GM04503 (cell line): ENCODE results near the gene THY1.
"Not testable (repeated sequence)": the region's sequence is repeated elsewhere in the genome, so short reads cannot be mapped to it uniquely, and the experiment has no call there.

Source experiments
- DNase-seq: peaks from one replicate; pipeline ENCODE4 v3.0.0-alpha.2; 2012; ENCODE audit warnings: low read depth

Gene THY1

DNA sequence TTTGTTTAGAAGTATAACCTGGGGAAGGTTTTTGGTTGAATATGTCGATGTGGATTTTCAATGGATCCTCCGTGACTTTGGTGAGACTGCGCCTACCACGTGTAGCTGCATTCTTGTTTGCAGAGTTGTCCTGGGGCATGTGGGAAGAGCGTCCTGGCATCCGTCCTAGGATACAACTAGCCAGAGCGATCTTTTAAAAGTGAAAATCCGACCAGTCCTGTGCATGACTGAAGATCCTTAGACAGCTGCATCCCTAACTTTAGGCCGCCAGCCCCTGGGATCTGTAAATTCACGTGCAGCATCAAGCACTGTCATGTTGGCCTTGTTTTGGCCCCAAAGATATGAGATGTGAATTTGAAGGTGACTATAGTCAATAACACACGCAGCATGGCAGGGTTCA is 22.4 kb upstream of the THY1 start:
- no peak for DNase-seq

DNA sequence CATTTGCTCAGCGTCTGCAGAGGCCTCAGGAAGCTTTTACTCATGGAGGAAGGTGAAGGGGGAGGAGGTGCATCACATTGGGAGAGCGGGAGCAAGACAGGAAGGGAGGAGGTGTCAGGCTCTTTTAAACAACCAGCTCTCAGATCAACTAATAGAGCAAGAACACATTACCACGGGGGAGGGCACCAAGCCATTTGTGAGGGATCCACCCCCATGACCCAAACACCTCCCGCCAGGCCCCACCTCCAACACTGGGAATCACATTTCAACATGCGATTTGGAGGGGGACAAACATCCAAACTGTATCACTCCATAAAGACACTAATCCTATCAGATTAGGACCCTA is 18.9 kb upstream of the THY1 start:
- no peak for DNase-seq

- no peak for DNase-seq
Observed at GRCh38 chr11:119438599-119438998, 15.6 kb upstream of the THY1 start.

DNA sequence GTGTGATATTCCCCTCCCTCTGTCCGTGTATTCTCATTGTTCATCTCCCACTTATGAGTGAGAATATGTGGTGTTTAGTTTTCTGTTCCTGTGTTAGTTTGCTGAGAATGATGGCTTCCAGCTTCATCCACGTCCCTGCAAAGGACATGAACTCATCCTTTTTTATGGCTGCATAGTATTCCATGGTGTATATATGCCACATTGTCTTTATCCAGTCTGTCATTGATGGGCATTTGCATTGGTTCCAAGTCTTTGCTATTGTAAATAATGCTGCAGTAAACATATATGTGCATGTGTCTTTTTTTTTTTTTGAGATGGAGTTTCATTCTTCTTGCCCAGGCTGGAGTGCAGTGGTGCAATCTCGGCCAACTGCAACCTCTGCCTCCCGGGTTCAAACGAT is 14.5 kb upstream of the THY1 start:
- DNase-seq: not testable (repeated sequence)

GRCh38 chr11:119436711-119437110 is 13.7 kb upstream of the THY1 start:
- no peak for DNase-seq

DNA sequence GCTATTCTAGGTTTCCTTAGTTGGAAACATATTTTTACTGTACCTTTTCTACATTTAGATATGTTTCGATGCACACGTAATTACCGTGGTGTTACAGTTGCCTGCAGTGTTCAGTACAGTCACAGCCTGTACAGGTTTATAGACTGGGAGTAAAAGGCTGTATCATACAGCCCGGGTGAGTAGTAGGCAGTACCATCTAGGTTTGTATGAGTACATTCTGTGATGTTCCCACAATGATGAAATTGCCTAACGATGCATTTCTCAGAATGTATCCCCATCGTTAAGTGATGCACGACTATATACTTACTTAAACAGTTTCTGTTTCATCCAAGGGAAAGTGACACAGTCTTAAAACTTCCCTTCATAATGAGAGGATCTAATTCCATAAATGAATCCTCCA is 13.1 kb upstream of the THY1 start:
- DNase-seq: no peak

DNA sequence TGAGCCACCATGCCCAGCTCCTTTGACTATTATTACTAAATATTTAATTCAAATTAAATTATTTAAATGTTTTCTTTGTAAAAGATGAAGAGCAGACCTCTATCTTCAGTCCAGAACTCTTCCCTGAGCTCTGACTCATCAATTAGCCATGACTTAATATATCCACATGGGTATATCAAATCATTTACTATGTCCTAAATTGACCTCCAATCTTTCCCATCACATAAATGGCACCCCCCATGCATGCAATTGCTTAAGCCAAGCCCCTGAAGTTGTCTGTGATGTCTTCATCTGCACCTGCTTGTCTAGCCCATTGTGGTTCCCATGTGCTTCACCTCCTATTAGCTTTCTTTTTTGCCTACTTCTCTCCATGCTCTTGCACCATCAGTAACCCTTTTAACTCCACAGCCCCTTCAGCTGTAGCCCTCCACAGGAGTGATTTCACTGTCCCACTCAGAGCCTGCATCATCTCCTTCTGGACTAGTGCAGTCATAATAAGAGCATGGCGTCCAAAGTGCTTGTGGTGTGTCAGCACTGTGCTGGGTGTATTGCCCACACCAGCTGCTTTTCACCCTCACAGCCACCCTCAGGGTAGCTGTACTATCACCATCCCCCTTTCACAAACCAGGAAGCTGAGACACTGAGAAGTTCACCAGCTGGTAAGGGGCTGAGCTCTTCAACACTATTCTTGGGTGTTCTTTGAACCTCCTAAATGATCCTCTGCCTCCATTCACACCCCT is 11.8 kb upstream of the THY1 start:
- no peak for DNase-seq

DNA sequence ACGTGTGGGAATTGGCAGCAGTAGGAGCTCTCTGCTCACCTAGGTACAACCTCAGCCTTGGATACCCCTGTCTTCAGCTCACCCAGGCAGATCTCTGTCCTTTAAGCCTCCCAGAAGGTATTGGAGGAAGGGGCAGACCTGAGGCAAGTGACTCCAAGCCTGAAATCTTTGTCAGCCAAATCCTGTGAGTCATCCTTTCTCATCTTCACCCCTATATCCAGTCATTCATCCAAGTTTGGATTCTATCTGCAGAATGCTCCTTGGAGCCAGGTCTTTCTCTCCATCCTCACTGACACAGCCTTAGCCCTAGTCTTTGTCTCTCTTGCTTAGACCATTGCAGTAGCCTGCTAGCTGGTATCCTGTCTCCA is 10.4 kb upstream of the THY1 start:
- no peak for DNase-seq

- DNase-seq: peak; percentile 80
Observed at GRCh38 chr11:119432484-119433357, 9.7 kb upstream of the THY1 start.

DNA sequence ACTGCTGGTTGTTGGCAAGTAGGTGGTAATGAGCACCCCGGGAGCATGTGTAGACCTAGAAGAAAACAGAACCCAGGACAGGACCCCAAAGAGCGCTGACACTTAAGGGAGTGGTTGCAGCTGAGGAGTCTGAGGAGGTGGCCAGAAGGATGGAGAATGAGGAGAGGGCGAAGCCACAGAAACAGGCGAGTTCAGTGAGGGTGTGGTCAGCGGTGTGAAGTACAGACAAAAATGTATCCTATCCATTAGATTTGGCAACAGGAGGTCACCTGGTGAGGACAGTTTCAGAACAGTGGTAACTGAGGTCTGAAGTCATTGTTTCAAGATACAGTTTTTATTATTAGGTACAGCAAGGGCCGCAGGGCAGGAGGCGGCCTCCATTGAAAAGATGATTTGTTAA is 8.6 kb upstream of the THY1 start:
- DNase-seq: no peak

GRCh38 chr11:119427279-119427678 is 4.3 kb upstream of the THY1 start:
- no peak for DNase-seq

GRCh38 chr11:119426142-119426541 is 3.2 kb upstream of the THY1 start:
- DNase-seq: no peak

DNA sequence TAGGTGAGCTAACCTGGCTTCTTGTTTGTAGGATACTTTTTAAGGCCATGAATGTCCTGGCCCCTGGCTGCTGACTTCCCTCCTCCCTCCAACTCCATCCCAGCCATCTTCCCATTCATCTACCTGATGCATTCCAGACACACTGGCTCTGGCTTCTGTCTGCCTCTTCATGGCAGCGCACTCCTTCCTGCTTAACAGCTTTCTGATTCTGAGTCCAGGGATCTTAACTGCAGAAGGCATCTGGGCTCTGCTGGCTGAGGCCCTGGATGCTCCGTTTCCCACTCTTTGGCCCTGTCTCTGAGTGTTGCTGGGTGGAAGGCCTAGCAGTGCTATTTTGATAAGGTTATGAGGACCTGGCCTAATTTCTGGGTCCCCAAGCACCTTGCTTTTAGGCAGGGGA is 1.8 kb upstream of the THY1 start:
- no peak for DNase-seq

DNA sequence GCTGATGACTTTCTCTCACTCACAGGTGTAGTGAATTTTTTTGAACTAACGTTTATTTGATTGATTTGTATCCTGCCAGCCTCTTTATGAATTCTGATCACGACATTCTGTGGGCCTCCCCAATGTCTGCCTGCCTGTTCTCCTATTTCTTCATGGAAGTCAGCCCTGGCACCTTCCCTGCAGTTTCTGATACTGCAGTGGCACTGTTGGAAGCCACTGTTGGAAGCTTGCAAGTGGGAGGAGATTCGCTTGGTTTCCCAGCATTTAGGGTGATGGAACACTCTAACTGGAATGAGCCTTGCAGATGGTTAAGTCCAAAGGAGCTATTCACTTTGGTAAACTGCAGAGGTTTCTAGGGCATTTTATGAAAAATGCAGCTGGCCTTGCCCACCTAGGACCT is 1.3 kb upstream of the THY1 start:
- DNase-seq: no peak

GRCh38 chr11:119423509-119424254 is 710 bp upstream of the THY1 start:
- no peak for DNase-seq

DNA sequence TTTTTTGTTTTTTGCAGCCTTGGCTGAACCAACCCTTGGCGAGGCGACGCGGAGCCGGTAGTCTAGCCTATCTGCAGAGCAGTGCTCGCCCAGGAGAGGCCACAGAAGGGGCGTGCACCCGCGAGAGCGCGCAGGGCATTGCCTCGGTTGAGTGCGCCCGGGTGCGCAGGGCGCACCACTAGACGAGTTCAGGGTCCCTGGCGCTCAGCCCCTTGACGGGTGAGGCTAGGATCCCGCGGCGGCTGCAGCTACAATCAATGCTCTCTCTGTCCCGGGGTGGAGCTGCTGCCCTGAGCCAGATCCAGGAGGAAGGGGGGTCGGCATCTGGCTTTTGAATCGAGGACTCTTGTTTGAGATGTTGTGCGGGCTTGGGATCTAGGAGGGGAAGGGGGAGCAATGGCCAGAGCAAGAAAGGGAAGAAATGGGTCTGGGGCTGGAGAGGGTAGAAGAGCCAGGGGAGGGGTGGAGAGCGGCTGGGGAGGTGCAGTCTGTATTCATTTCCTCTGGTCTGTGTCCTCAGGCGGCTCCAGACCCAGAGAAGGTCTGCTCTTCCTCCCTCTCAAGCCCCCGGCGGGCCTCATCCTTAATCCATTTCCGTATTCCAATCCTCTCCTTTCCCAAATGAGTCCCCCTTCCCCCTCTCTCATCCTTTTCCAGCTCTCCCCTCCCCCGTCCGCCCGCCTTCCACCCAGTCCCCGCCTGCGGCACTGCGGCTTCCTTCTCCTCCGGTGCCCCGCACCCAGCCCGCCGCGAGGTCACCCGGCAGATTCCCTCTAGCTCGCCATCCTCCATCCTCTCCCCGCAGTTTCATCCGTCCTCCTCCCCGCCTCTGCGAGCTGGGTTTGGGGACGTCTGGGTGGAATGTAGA is 797 bp downstream of the THY1 start:
- no peak for DNase-seq

GRCh38 chr11:119421351-119421750 is 1.6 kb downstream of the THY1 start:
- no peak for DNase-seq

DNA sequence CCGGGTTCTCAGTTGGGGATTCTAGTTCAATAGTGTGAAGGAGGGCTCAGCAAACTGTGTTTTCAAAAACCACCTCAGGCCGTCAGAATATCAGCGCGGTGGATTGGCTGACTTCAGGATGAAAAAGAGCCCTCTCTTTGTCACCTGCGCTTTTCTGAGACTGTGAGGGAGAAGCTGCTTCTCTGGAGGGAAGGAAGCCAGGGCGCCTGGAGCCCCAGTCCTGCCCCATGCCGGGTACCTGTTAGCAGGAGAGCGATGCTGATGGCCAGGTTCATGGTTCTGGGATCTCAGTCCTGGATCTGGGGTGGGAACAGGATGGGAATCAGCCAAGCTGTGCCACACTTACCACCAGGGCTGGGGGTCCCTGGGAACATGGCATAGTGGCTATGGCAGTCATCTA is 2.3 kb downstream of the THY1 start:
- DNase-seq: no peak

GRCh38 chr11:119419834-119420492 is 3.0 kb downstream of the THY1 start:
- no peak for DNase-seq

GRCh38 chr11:119419246-119419645 is 3.7 kb downstream of the THY1 start:
- DNase-seq: no peak

DNA sequence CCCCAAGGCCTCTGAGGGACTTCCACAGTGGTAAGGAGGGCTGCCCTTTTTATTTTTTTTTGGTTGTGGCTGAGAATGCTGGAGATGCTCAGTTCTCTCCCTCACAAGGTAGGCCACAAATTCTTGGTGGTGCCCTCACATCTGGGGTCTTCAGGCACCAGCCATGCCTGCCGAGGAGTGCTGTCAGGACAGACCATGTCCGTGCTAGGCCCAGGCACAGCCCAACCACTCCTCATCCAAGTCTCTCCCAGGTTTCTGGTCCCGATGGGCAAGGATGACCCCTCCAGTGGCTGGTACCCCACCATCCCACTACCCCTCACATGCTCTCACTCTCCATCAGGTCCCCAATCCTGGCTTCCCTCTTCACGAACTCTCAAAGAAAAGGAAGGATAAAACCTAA is 4.2 kb downstream of the THY1 start:
- DNase-seq: no peak
